ENCODE data around the gene TRMT1. TPM values are rescaled to one million over a fixed set of nuclear protein-coding genes. Genes with fewer than 3 reads are reported as not detected.

TRMT1 gene
- total RNA-seq, 3 donors from 2014 or later = 240 to 248 (median 246) TPM

DNA sequence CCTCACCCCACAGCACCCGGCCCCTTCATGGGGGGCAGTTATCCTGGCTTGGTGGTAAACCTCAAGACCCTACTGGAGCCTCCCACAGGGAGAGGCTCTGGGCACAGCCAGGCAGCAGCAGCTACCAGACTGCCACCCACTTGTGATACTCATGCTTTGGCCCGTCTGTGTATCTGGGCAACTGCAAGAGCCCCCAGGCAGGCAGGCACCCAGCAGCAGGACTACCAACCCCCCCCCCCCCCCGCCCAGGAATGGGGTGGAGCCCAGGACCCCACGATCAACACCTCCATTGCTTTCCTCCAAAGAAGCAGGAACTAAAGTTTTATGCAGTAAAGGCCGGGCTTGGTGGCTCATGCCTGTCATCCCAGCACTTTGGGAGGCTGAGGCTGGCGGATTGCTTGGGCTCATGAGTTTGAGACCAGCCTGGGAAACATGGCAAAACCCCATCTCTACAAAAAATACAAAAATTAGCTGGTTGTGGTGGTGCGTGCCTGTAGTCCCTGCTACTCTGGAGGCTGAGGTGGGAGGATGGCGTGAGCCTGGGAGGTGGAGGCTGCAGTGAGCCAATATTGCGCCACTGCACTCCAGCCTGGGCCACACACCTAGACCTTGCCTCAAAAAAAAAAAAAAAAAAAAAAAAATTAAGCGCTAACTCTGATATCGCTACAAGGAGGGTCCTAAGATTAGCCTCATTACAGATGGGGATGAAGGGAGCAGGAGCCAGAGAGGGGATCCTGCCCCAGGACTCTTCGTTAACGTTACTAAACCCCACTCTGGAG lies 12.8 kb downstream of the TRMT1 start:
- H3K4me3 Mint-ChIP-seq = peak overlapping the region; percentile 86
- peaks cover 7% of the 10 kb centered on the region for H3K36me3 Mint-ChIP-seq (ENCODE audit: insufficient read depth)
- peaks cover 38% of the 10 kb centered on the region for H3K4me1 Mint-ChIP-seq (ENCODE audit: low read depth)
- no peak for DNase-seq
- H3K9me3 Mint-ChIP-seq = no peaks in the 10 kb centered on the region
- ATAC-seq = no peak
- H3K27me3 Mint-ChIP-seq (ENCODE audit: low read depth) = no peaks in the 10 kb centered on the region

DNA sequence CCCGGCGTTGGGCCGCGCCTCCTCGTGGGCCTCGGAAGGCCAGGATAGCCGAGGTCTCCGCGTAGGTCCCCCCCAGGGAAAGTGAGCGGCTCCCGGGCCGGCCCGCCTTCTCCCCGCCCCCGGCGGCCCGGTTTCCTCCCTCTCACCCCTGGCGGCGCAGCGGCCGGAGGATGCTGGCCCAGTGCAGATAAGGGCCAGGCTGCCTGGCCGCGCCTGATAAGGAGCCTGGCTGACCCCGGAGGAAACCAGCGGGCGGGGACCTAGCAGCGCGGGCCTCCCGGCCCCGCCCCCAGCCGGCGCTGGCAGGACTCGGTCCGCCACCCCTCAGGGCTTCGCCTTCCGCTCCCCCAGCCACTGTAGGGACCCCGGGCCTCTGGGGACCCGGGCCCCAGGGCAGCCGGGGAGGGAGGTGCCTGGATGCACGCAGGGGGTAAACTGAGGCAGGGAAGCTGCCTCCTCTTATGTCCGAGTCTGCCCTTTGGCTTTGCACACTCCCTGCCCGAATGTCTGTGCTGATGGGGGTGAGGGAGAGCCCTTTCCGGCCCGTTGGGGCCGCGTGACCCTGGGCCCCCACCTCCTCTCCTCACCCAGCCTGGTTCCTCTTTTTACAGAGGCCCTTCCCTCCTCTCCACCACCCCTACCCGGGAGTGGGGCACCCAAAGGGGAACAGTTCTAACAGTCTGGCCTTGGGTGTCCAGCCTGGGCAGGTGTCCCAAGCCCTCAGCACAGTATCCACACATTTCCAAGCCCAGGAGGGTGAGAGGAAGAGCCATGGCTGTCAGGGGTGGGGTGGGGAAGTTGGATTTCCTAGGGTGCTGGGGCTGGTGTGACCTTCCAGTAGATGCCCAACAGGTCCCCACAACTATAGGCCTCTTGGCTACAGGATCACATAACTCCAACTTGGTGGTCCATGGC lies 13.6 kb downstream of the TRMT1 start, which contains the start of gene LYL1:
LYL1 (minus strand) TSS at position 193 of the 915 bp plus-strand sequence. CDS start 1,687 bp downstream, outside the sequence.
- Mint-ChIP-seq H3K27me3 (ENCODE audit: low read depth) (no peaks in the 10 kb centered on the region), H3K4me3 (peak within 1 kb of the TSS; percentile 72), H3K9me3 (no peaks in the 10 kb centered on the region), H3K36me3 (ENCODE audit: insufficient read depth) (peaks cover 7% of the 10 kb centered on the region), H3K4me1 (ENCODE audit: low read depth) (peaks cover 40% of the 10 kb centered on the region)
- ATAC-seq = peak; percentile 17 to 19
- DNase-seq = no peak

DNA sequence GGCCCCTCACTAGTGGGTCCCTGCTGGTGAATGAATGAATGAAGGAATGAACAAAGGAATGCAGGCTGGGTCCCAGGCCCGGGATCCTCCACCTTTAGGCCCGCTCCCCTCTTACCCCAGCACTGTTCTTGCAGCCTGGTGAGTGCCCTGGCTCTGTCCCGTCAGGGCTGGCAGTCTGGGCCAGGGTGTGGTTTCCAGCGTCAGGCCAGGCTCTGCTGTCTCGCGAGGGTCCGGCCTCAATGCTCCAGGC lies 14.2 kb downstream of the TRMT1 start:
- H3K4me1 Mint-ChIP-seq (ENCODE audit: low read depth) = peaks cover 40% of the 10 kb centered on the region
- no peaks in the 10 kb centered on the region for H3K9me3 Mint-ChIP-seq
- DNase-seq = no peak
- no peaks in the 10 kb centered on the region for H3K27me3 Mint-ChIP-seq (ENCODE audit: low read depth)
- peak overlapping the region; percentile 70 for H3K4me3 Mint-ChIP-seq
- H3K36me3 Mint-ChIP-seq (ENCODE audit: insufficient read depth) = peaks cover 3% of the 10 kb centered on the region
- no peak for ATAC-seq

DNA sequence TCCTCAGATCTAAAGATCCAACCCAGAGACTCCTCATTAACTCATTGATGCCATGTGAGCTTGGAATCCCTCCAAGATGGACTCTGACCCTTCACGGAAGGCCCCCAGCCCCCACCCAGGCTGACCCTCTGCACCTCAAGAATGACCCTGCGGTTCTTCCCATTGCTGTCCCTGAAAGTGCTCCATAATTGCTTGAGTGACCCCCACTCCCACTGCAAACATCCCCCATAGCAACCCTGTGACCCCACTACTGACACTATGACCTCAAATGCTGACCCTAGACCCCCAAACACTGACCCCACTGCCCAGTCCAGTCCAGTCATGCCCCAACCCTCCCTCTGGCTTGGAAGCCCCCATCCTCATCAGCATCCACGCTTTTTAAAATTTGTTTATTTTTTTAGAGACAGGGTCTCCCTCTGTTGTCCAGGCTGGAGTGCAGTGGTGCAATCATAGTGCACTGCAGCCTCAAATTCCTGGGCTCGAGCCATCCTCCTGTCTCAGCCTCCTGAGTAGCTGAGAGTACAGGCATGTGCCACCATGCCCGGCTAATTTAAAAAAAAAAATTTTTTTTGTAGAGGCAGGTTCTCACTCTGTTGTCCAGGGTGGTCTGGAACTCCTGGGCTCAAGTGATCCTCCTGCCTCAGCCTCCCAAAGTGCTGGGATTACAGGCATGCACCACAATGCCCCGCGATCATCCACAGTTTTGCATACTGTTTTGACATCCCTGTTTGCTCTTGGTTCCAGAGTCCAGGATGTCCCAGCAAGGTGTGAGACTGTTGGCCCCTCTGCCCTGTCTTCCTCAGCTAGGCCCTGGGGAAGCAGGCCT lies 14.7 kb downstream of the TRMT1 start:
- peaks cover 2% of the 10 kb centered on the region for H3K36me3 Mint-ChIP-seq (ENCODE audit: insufficient read depth)
- no peaks in the 10 kb centered on the region for H3K9me3 Mint-ChIP-seq
- DNase-seq (no peak), ATAC-seq (no peak)
- peak overlapping the region; percentile 70 for H3K4me3 Mint-ChIP-seq
- H3K27me3 Mint-ChIP-seq (ENCODE audit: low read depth) = peaks cover 3% of the 10 kb centered on the region
- H3K4me1 Mint-ChIP-seq (ENCODE audit: low read depth) = peaks cover 44% of the 10 kb centered on the region

DNA sequence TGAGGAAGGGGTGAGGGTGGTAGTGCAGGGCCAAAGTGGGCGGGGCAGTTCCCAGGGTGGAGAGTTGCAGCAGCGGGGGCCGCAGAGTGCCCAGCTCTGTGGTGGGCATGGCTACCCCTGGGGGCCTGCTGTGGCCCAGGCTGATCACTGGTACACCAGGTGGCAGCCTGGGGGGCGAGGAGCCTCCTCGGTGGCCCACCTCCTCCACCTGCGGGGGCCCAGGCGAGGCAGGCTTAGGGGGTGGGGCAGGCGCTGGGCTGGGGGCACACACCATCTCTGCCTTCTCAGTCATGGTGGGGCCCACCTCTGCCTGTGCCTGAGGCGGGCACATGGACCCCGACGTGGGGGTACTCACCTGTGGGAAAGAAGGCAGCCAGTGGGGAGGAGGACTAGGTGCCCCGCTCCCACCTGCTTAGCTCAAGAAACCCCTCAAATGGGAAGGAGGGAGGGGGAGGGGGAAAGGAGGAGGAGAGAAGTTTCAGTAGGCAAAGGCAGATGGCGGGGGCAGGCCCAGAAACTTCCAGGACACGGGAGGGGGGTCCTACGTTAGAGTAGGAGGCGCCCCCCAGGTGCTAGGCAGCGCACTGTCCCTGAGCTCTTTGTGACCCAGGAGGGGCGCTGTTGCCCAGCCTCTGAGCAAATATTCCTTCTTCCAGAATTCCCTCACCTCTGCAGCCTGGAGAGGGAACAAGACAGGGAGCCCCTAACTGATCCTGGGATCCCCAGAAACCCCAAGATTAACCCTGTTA lies 15.5 kb downstream of the TRMT1 start:
- Mint-ChIP-seq H3K9me3 (no peaks in the 10 kb centered on the region), H3K4me1 (ENCODE audit: low read depth) (peaks cover 45% of the 10 kb centered on the region), H3K36me3 (ENCODE audit: insufficient read depth) (peaks cover 2% of the 10 kb centered on the region), H3K27me3 (ENCODE audit: low read depth) (peaks cover 6% of the 10 kb centered on the region), H3K4me3 (peak overlapping the region; percentile 70)
- no peak for DNase-seq
- no peak for ATAC-seq

DNA sequence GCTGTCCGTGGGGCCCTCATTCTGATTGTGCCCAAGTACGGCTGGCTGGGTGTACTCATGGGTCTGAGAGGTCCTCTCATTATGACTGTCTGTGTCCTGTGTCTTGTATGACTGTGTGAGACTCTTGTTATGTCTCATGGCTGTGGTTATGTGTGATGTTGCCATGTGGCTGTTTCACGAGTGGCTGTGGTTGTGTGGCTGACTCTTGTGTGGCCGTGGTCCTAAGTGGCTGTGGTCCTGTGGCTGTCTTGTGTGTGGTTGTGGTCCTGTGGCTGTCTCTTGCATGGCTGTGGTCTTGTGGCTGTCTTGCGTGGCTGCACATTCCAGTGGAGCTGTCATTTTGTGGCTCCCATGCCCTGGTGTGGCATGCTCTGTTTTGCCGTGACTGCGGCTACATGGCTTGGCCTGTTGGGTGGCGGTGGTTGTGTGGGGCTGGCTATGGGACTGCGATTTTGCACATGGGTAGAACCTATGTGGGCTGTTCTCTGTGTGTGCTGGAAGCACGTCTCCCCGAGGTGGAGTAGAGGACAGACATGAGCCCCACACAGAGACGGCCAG lies 16.4 kb downstream of the TRMT1 start:
- H3K4me3 Mint-ChIP-seq = peak overlapping the region; percentile 58
- H3K4me1 Mint-ChIP-seq (ENCODE audit: low read depth) = peaks cover 44% of the 10 kb centered on the region
- DNase-seq (peak; percentile 43), ATAC-seq (peak; percentile 56 to 69)
- peaks cover 7% of the 10 kb centered on the region for H3K27me3 Mint-ChIP-seq (ENCODE audit: low read depth)
- peaks cover 2% of the 10 kb centered on the region for H3K36me3 Mint-ChIP-seq (ENCODE audit: insufficient read depth)
- H3K9me3 Mint-ChIP-seq = no peaks in the 10 kb centered on the region

DNA sequence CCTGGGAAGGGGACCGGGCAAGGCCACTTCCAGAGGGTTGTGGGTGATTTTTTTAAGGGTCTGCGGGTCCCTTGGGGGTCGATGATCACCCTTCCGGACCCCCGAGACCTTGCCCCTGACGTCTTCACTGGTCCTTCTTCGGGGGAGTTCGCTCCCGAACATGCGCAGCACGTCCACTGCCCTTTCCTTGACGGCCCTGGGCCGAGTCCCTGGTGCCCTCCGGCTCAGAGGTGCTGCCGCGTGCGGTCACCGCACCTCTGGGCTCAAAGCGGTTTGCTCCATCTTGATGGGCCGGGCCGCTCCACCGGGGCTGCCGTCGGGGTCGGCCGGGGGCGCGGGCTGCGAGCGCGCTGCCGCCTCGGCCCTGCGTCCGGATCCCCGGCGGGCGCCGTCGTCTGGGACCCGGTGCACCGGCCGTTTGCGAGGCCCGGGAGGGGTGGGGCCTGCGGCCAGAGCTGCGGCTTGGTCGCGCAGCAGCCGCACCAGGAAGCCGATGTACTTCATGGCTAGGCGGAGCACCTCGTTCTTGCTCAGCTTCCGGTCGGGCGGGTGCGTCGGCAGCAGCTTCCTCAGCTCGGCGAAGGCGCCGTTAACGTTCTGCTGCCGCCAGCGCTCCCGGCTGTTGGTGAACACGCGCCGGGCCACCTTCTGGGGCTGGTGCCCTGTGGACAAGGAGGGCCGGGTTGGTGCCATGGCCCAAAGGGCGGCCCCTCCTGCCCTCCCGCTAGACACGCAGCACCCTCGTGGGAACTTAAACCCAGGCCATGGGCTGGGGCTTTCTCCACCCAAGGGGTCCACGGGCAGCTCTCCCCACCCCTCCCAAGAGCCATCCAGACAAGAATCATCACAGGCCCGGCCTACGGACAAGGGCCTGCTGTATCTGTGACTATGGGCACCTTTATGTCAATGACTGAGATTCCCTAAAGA lies 17.2 kb downstream of the TRMT1 start:
- H3K4me3 Mint-ChIP-seq = peak overlapping the region; percentile 69

DNA sequence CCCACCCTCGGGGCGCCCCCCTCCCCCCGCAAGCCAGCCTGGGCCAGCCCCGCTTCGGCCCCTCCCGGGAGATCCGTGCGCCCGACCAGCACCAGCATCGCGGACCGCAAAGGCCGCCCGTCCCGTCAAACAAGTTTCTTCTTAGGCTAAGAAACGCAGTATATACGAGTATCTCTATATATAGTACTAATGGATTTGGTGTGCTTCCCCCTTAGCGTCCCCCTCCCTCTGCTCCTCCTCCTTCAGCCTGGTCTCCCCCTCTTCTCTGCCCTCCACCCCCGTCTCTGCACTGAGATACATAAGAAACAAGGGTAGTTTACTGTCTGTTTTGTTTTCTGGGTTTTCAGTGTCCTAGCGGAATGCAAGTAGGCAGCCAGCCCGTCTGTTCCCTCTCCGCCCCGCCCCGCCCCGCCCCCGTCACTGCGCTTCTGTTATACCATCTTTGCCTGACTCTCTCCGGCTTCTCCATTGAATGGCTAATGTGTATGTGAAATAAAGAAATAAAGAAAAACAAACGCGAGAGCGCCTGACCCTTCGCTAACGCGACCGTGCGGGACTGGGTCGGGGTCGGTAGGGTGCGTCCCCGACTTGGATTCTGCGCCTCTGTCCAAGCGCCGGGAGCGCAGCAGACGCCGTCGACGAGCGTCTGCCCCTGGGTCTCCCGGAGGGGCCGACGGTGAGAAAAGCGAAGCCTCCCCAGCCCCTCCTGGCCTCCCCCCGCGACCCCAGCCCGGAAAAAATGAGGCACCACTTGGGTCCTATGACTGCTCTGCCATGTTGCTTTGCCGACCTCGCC lies 18.1 kb downstream of the TRMT1 start:
- H3K27me3 Mint-ChIP-seq (ENCODE audit: low read depth) = peaks cover 13% of the 10 kb centered on the region
- DNase-seq = no peak
- no peaks in the 10 kb centered on the region for H3K36me3 Mint-ChIP-seq (ENCODE audit: insufficient read depth)
- ATAC-seq = no peak
- no peaks in the 10 kb centered on the region for H3K9me3 Mint-ChIP-seq
- H3K4me3 Mint-ChIP-seq = peak overlapping the region; percentile 69
- H3K4me1 Mint-ChIP-seq (ENCODE audit: low read depth) = peaks cover 44% of the 10 kb centered on the region

More for the DNA sequence above, 17.2 kb downstream of the TRMT1 start:
- peaks cover 42% of the 10 kb centered on the region for H3K4me1 Mint-ChIP-seq (ENCODE audit: low read depth)
- peak; percentile 72 for DNase-seq
- ATAC-seq = peak; percentile 53 to 62
- no peaks in the 10 kb centered on the region for H3K36me3 Mint-ChIP-seq (ENCODE audit: insufficient read depth)
- H3K9me3 Mint-ChIP-seq = no peaks in the 10 kb centered on the region
- peaks cover 10% of the 10 kb centered on the region for H3K27me3 Mint-ChIP-seq (ENCODE audit: low read depth)

DNA sequence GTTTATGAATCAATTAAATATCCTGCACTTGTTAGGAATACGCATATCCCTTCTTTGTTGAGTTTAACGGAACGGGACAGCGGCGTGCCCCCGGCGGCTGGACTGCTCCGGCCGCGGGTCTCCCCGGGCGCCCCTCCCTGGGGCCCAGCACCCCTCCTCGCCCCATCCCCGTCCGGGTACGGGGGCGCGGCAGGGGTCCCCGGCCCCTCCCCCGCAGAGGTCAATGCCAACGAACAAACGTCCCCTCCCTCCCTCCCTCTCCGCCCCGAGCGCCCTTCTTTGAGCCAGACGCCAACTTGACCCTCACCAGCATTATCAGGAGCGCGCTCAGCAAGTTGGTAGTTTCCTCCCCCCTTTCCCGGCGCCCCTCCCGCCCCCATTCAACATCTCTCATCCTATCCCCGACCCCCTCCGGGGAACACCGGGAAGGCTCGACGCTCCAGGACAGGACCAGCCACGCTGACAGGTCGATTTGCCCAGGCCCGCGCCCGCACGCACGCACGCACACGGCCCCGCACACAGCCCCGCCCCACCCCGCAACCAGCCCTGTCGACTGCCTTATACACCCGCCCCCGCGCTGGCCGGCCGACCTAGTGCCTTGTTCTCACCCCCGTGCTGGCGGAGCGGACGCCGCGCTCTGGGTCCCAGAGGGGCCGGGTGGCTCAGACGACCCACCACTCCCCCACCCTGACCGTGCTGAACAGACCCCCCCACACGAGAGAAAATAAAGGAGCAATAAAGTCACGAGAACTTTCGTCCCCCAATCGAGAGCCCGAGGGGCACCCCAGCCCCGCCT lies 18.9 kb downstream of the TRMT1 start:
- ATAC-seq = no peak
- Mint-ChIP-seq H3K27me3 (ENCODE audit: low read depth) (peaks cover 13% of the 10 kb centered on the region), H3K4me3 (peak overlapping the region; percentile 61), H3K4me1 (ENCODE audit: low read depth) (peaks cover 40% of the 10 kb centered on the region), H3K36me3 (ENCODE audit: insufficient read depth) (no peaks in the 10 kb centered on the region), H3K9me3 (no peaks in the 10 kb centered on the region)
- no peak for DNase-seq

DNA sequence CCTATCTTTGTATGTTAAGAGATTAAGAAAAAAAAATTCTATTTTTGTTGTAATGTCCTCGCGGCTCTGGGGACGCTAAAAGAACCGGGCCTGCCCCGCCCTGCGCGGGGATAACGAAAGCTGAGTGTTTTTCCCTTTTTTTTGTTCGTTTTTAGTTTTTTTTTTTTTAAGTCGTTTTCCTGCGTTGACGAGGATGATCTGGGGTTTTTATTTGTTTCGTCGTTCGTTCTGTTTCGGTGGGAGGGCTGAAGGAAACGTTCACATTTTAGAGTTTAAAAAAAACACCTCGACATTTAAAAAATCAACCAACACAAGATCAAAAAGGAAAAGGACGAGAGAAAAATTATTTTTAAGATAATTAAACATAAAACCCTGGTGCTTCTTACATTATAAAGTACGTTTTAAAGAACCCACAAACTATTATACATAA lies 19.5 kb downstream of the TRMT1 start:
- no peak for ATAC-seq
- no peak for DNase-seq
- Mint-ChIP-seq H3K4me3 (peak overlapping the region; percentile 73), H3K27me3 (ENCODE audit: low read depth) (peaks cover 13% of the 10 kb centered on the region), H3K36me3 (ENCODE audit: insufficient read depth) (no peaks in the 10 kb centered on the region), H3K4me1 (ENCODE audit: low read depth) (peaks cover 36% of the 10 kb centered on the region), H3K9me3 (no peaks in the 10 kb centered on the region)
